Panc1 (cell line): Measurements from ENCODE around the gene PDCD2L. TPM values are rescaled to one million over a fixed set of nuclear protein-coding genes. Genes with fewer than 3 reads are reported as not detected.

Experiments
- ATAC-seq: fragments of 200-7000 bp; cut with Tn5 transposase; 2 replicates; pipeline ENCODE4 v1.9.1; 2020; ENCODE audit warnings: mild to moderate bottlenecking, moderate library complexity
- BruUV-seq: library from RNA; stranded (reverse); fragments of 400-500 nt; replicated peaks from 2 replicates; lab custom pipeline; 2021; lab: Mats Ljungman, UMichigan
- CTCF ChIA-PET: fragments of 300-600 bp; sonication (Branson Sonifier 250); formaldehyde crosslinking; loops from one replicate; lab custom pipeline; 2022; ENCODE audit warnings: antibody characterized with exemption; lab: Charles Lee
- POLR2A ChIA-PET: fragments of 300-600 bp; sonication (Branson Sonifier 250); formaldehyde crosslinking; loops from one replicate; lab custom pipeline; 2022; ENCODE audit warnings: antibody characterized with exemption; lab: Charles Lee
- DNase-seq: peaks from one replicate; pipeline ENCODE4 v3.0.0-alpha.2; 2010; ENCODE audit warnings: low read depth, low spot score
- H3K27ac ChIP-seq: 2 replicates; pipeline ENCODE4 v1.5.1; 2011; ENCODE audit warnings: mild to moderate bottlenecking, low read length, inconsistent platforms
- H3K27me3 ChIP-seq: fragments of 200-500 bp; sonication (Bioruptor generic); 2 replicates; pipeline ENCODE4 v1.6.0; 2014; ENCODE audit warnings: low read length, inconsistent platforms; ENCODE audit not compliant: control insufficient read depth, insufficient read depth
- H3K36me3 ChIP-seq: fragments of 200-500 bp; sonication (Bioruptor generic); 2 replicates; pipeline ENCODE4 v1.5.1; 2014; ENCODE audit warnings: inconsistent platforms, mild to moderate bottlenecking, low read length, moderate library complexity; ENCODE audit not compliant: control insufficient read depth, insufficient read depth
- H3K4me1 ChIP-seq: 2 replicates; pipeline ENCODE4 v1.5.1; 2011; ENCODE audit warnings: inconsistent platforms, mild to moderate bottlenecking, low read length, moderate library complexity; ENCODE audit not compliant: control insufficient read depth, insufficient read depth
- H3K4me3 ChIP-seq, 2 experiments: 2 replicates each; pipeline ENCODE4 v1.5.1; 2011 to 2012; ENCODE audit warnings: low read depth in 2 of 2, low read length in 2 of 2, mild to moderate bottlenecking in 2 of 2, inconsistent platforms in 1 of 2, moderate library complexity in 1 of 2
- H3K9me3 ChIP-seq: fragments of 200-500 bp; sonication (Bioruptor generic); 2 replicates; pipeline ENCODE4 v1.5.1; 2014; ENCODE audit warnings: low read depth, mild to moderate bottlenecking, inconsistent platforms, low read length, moderate library complexity; ENCODE audit not compliant: control insufficient read depth, insufficient read depth
- POLR2AphosphoS5 ChIP-seq: IDR thresholded peaks from 2 replicates; pipeline ENCODE4 v1.6.1; 2012; ENCODE audit warnings: mild to moderate bottlenecking, low read depth, low read length, moderate library complexity
- SIN3A ChIP-seq: IDR thresholded peaks from 2 replicates; pipeline ENCODE4 v1.6.1; 2012; ENCODE audit warnings: low read depth, mild to moderate bottlenecking, low read length, moderate library complexity, borderline replicate concordance; ENCODE audit not compliant: insufficient read depth
- TCF7L2 ChIP-seq: IDR thresholded peaks from 2 replicates; pipeline ENCODE4 v1.6.1; 2011; ENCODE audit warnings: mild to moderate bottlenecking, low read depth, low read length, inconsistent platforms
- in situ Hi-C: cut with HindIII; loops from 2 replicates; pipeline ENCODE4 v1.10.0; 2016; ENCODE audit warnings: low sequenced_read_pairs, low pct_unique_long_range_greater_than_20kb
- intact Hi-C: fragments of 100-400 bp; cut with micrococcal nuclease; formaldehyde crosslinking; loops from one replicate; pipeline ENCODE4 v1.10.0; 2022; ENCODE audit not compliant: unreplicated experiment
- total RNA-seq: library from RNA; stranded (reverse); gene quantifications from one replicate; pipeline ENCODE4 v1.2.1, GENCODE V29; 2021; ENCODE audit not compliant: unreplicated experiment
- TF ChIP-seq, protein P1 (sequence below), 2 experiments: IDR thresholded peaks; 2 replicates each; pipeline ENCODE4 v1.6.1; 2011 to 2012; ENCODE audit warnings: low read depth in 2 of 2, control low read depth in 1 of 2, low read length in 1 of 2, mild to moderate bottlenecking in 1 of 2, moderate library complexity in 1 of 2; ENCODE audit not compliant: insufficient read depth in 1 of 2
- TF ChIP-seq, protein P2 (sequence below): fragments of 450-650 bp; IDR thresholded peaks from 2 replicates; pipeline ENCODE4 v1.5.1; 2017; ENCODE audit warnings: mild to moderate bottlenecking

The PDCD2L gene
- total RNA-seq, 1 experiment from 2014 or later, result 36.4 TPM

DNA sequence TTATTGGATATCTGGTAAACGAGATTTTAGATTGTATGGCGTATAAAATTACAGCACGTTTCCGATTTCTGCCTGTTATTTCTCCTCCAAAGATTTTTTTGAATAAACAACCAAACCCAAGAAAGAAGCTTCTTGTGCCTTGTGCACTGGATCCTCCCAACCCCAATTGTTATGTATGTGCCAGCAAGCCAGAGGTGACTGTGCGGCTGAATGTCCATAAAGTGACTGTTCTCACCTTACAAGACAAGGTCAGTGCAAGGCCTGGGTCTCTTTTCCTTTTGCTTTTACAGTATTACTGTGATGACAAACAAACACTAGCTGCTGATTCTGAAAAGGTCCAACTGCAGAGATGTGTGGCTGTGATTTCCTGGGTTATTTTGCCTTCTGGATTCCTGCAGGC, 54.5 kb downstream of the PDCD2L start:
- Histone ChIP-seq H3K36me3 (peaks cover 59% of the 10 kb centered on the region), H3K4me1 (no peaks in the 10 kb centered on the region), H3K27me3 (no peaks in the 10 kb centered on the region), H3K4me3 (no peak overlapping the region), H3K9me3 (no peaks in the 10 kb centered on the region), H3K27ac (no peak overlapping the region)
- ATAC-seq (no peak), DNase-seq (no peak)
- POLR2A ChIA-PET, result no interaction called here
- in situ Hi-C loops (no loop called here), intact Hi-C loops (no loop called here)
- CTCF ChIA-PET, result no interaction called here
- TF ChIP-seq, protein P1, sequence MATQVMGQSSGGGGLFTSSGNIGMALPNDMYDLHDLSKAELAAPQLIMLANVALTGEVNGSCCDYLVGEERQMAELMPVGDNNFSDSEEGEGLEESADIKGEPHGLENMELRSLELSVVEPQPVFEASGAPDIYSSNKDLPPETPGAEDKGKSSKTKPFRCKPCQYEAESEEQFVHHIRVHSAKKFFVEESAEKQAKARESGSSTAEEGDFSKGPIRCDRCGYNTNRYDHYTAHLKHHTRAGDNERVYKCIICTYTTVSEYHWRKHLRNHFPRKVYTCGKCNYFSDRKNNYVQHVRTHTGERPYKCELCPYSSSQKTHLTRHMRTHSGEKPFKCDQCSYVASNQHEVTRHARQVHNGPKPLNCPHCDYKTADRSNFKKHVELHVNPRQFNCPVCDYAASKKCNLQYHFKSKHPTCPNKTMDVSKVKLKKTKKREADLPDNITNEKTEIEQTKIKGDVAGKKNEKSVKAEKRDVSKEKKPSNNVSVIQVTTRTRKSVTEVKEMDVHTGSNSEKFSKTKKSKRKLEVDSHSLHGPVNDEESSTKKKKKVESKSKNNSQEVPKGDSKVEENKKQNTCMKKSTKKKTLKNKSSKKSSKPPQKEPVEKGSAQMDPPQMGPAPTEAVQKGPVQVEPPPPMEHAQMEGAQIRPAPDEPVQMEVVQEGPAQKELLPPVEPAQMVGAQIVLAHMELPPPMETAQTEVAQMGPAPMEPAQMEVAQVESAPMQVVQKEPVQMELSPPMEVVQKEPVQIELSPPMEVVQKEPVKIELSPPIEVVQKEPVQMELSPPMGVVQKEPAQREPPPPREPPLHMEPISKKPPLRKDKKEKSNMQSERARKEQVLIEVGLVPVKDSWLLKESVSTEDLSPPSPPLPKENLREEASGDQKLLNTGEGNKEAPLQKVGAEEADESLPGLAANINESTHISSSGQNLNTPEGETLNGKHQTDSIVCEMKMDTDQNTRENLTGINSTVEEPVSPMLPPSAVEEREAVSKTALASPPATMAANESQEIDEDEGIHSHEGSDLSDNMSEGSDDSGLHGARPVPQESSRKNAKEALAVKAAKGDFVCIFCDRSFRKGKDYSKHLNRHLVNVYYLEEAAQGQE (IDR thresholded peaks at IDR 0.05; ENCODE audit: insufficient read depth in 1 of 2, low read depth in 2 of 2, low read length in 1 of 2), result no peak
- TF ChIP-seq POLR2AphosphoS5, result no peak
- TF ChIP-seq TCF7L2, result no peak
- TF ChIP-seq, protein P2, sequence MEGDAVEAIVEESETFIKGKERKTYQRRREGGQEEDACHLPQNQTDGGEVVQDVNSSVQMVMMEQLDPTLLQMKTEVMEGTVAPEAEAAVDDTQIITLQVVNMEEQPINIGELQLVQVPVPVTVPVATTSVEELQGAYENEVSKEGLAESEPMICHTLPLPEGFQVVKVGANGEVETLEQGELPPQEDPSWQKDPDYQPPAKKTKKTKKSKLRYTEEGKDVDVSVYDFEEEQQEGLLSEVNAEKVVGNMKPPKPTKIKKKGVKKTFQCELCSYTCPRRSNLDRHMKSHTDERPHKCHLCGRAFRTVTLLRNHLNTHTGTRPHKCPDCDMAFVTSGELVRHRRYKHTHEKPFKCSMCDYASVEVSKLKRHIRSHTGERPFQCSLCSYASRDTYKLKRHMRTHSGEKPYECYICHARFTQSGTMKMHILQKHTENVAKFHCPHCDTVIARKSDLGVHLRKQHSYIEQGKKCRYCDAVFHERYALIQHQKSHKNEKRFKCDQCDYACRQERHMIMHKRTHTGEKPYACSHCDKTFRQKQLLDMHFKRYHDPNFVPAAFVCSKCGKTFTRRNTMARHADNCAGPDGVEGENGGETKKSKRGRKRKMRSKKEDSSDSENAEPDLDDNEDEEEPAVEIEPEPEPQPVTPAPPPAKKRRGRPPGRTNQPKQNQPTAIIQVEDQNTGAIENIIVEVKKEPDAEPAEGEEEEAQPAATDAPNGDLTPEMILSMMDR, result no peak
- TF ChIP-seq SIN3A, result no peak
- BruUV-seq, result no TSS peak

DNA sequence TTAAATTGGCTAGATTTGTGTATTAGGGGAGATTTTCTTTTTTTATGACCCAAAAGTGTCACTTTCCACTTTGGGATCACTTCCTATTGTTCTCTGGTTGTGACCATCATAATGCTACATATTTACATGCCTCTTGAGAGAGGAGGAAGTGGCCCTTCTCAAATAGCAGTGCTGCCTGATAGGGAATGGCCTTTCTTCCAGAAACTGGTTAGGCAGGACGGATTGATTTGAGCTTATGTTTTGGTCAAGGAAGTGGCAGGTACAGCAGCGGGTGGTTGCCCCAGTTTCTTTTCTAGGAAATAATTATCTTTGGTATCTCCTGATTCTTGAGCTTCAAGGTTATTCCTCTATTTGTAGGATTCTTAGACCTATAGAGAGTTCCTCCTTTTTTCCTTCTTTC, 55.4 kb downstream of the PDCD2L start:
- H3K4me1 ChIP-seq, result no peaks in the 10 kb centered on the region
- ChIA-PET CTCF (no interaction called here), POLR2A (interaction anchor here (0.6 kb wide), 1 partner anchor 25 kb away, joined by 3 read pairs; no protein-coding TSS in a partner anchor)
- intact Hi-C loops, result no loop called here
- no peaks in the 10 kb centered on the region for H3K27me3 ChIP-seq
- H3K9me3 ChIP-seq, result no peaks in the 10 kb centered on the region
- in situ Hi-C loops, result no loop called here
- peaks cover 54% of the 10 kb centered on the region for H3K36me3 ChIP-seq
- BruUV-seq, result no TSS peak
- ATAC-seq, result no peak
- DNase-seq, result no peak
- H3K4me3 ChIP-seq, result no peak overlapping the region
- no peak overlapping the region for H3K27ac ChIP-seq
- TF ChIP-seq, protein P2, result no peak
